Epithelial cell of esophagus (primary cell): ENCODE measurements around the gene CLDN16.
A peak's percentile ranks its signal among the peaks of the same experiment; 100 is the strongest.

Source experiments
- DNase-seq: peaks from one replicate; pipeline ENCODE4 v3.0.0; 2010; ENCODE audit warnings: low read depth
- H3K4me3 ChIP-seq: 2 replicates; pipeline ENCODE4 v1.5.1; 2011; ENCODE audit warnings: mild to moderate bottlenecking, low read length, control low read depth
- TF ChIP-seq, protein P1 (sequence below): IDR thresholded peaks from 2 replicates; pipeline ENCODE4 v1.5.1; 2011; ENCODE audit warnings: low read depth, mild to moderate bottlenecking, low read length, control low read depth, inconsistent platforms; ENCODE audit not compliant: insufficient read depth; ENCODE audit errors: missing control alignments

The CLDN16 gene

DNA sequence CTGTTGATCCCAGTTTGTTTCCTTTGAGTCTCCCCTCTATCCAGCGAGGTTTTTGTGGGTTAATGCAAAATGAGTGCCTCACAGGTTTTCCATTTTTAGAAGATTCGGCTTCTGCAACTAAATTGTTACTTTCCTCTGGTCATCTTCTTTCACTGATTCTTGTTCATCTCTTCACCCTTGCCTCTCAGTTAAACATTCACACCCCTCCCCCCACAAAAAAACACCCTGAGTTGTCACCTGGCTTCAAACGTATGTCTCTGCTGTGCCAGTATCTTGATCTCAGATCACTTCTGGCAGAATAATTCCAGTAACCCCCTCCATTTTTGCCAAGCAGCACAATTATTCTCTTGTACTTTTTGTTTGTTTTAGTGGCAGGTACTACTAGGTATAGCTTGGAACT lies 12.3 kb upstream of the CLDN16 start:
- TF ChIP-seq, protein P1, sequence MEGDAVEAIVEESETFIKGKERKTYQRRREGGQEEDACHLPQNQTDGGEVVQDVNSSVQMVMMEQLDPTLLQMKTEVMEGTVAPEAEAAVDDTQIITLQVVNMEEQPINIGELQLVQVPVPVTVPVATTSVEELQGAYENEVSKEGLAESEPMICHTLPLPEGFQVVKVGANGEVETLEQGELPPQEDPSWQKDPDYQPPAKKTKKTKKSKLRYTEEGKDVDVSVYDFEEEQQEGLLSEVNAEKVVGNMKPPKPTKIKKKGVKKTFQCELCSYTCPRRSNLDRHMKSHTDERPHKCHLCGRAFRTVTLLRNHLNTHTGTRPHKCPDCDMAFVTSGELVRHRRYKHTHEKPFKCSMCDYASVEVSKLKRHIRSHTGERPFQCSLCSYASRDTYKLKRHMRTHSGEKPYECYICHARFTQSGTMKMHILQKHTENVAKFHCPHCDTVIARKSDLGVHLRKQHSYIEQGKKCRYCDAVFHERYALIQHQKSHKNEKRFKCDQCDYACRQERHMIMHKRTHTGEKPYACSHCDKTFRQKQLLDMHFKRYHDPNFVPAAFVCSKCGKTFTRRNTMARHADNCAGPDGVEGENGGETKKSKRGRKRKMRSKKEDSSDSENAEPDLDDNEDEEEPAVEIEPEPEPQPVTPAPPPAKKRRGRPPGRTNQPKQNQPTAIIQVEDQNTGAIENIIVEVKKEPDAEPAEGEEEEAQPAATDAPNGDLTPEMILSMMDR, result no peak
- H3K4me3 ChIP-seq, result no peak overlapping the region
- DNase-seq, result no peak

DNA sequence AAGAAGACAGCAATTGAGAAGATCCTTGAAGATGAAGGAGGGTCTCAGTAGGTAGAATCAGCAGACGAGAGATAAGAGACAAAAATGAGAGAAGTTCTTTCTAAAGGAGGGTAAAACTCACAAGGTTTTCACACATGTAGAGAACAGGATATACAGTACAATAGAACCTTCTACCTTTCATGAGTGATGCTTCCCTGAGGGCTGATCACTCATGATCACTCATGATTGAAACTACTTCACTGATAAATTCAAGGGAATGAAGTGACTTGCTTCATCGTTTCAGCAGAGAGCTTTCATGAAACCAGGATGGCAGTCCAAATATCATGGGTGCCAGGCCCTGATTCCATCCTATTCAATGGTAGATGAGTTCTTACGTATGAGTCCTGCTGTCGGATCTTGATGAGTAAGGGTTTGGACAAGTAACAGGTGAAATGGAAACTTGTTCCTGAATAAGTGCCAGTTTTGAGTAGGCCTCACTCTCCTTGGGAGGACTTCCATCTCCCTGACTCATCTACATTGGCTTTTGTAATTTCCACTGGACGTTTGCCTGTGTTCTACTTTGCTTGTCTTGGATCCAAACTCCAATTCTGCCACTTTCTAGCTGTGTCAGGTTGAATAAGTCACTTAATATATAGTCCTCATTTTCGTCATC lies 9.6 kb upstream of the CLDN16 start:
- DNase-seq, result peak; percentile 97
- H3K4me3 ChIP-seq, result no peak overlapping the region
- TF ChIP-seq, protein P1, result no peak

DNA sequence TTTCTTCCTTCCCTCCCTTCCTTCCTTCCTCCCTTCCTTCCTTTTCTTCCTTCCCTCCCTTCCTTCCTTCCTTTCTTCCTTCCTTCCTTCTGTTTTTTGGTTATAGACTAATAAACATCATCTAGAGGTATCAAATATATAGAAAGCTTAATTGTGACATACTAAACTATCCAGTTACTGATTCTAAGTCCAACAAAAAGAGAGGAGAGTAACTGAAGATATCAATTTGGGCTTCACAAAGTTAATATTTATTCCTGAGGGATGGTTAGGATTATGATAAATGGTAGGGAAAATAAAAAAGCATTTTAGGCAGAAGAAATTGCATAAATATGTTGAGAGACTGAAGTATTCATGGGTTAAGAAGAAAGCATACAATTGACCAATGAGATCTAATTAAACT lies 7.8 kb upstream of the CLDN16 start:
- DNase-seq, result no peak
- TF ChIP-seq, protein P1, result no peak
- H3K4me3 ChIP-seq, result no peak overlapping the region

- peak; percentile 50 for DNase-seq
- TF ChIP-seq, protein P1, result no peak
- H3K4me3 ChIP-seq, result no peak overlapping the region
Observed at GRCh38 chr3:190381441-190381840, 6.5 kb upstream of the CLDN16 start.

GRCh38 chr3:190382082-190382481 lies 5.9 kb upstream of the CLDN16 start:
- TF ChIP-seq, protein P1, result no peak
- peak; percentile 97 for DNase-seq
- H3K4me3 ChIP-seq, result no peak overlapping the region

GRCh38 chr3:190384309-190384756 lies 3.6 kb upstream of the CLDN16 start:
- DNase-seq, result peak; percentile 93
- TF ChIP-seq, protein P1, result peak; percentile 89
- no peak overlapping the region for H3K4me3 ChIP-seq
